Left ventricle myocardium inferior (tissue), 1 donor: ENCODE data around the gene SMG9. TPM values are rescaled to one million over a fixed set of nuclear protein-coding genes. Genes with fewer than 3 reads are reported as not detected.

Source experiments
- DNase-seq: peaks from one replicate; pipeline ENCODE4 v3.0.0-alpha.2; 2020
- H3K27ac ChIP-seq: fragments of 200-600 bp; replicated peaks from 2 replicates; pipeline ENCODE4 v1.8.0; 2021
- H3K27me3 ChIP-seq: fragments of 200-600 bp; 2 replicates; pipeline ENCODE4 v1.8.0; 2021; ENCODE audit warnings: low read depth
- H3K36me3 ChIP-seq: fragments of 200-600 bp; 2 replicates; pipeline ENCODE4 v1.8.0; 2021
- H3K4me1 ChIP-seq: fragments of 200-600 bp; 2 replicates; pipeline ENCODE4 v1.8.0; 2021
- H3K4me3 ChIP-seq: fragments of 200-600 bp; 2 replicates; pipeline ENCODE4 v1.8.0; 2021; ENCODE audit warnings: mild to moderate bottlenecking, moderate library complexity
- H3K9me3 ChIP-seq: fragments of 200-600 bp; replicated peaks from 2 replicates; pipeline ENCODE4 v1.8.0; 2021
- CTCF ChIP-seq: fragments of 200-600 bp; IDR thresholded peaks from 2 replicates; pipeline ENCODE4 v1.8.0; 2021; ENCODE audit warnings: antibody characterized with exemption, mild to moderate bottlenecking, borderline replicate concordance
- intact Hi-C: fragments of 100-400 bp; cut with micrococcal nuclease; formaldehyde crosslinking; loops from one replicate; pipeline ENCODE4 v1.11.0; 2022
- total RNA-seq: library from RNA; stranded (reverse); fragmentation: NEBNext Ultra II Directional; extraction: Animal tissue kit (Norgen Biotek cat#: 25700); gene quantifications from one replicate; pipeline ENCODE4 v1.2.1, GENCODE V29; 2021
- donor health status: DM: no; HTN: yes; CAD: no; lungs with severe emphysema.

SMG9 gene
- total RNA-seq, 1 donor from 2014 or later: 18.9 TPM

- Histone ChIP-seq H3K4me1 (peaks cover 18% of the 10 kb centered on the region), H3K27ac (no peak overlapping the region), H3K36me3 (peaks cover 83% of the 10 kb centered on the region), H3K27me3 (no peaks in the 10 kb centered on the region), H3K9me3 (no peaks in the 10 kb centered on the region), H3K4me3 (no peak overlapping the region)
- intact Hi-C loops: loop anchor here (5.0 kb wide), 1 partner anchor 35 kb away; the partner anchor contains the start of gene KCNN4
- TF ChIP-seq CTCF: no peak
- no peak for DNase-seq
Measured at GRCh38 chr19:43747557-43748204, 7.1 kb downstream of the SMG9 start.

- H3K4me3 ChIP-seq: no peak overlapping the region
- H3K9me3 ChIP-seq: no peaks in the 10 kb centered on the region
- H3K4me1 ChIP-seq: peaks cover 33% of the 10 kb centered on the region
- no peak overlapping the region for H3K27ac ChIP-seq
- intact Hi-C loops: no loop called here
- H3K36me3 ChIP-seq: peaks cover 90% of the 10 kb centered on the region
- TF ChIP-seq CTCF: no peak
- DNase-seq: no peak
- H3K27me3 ChIP-seq: no peaks in the 10 kb centered on the region
Measured at GRCh38 chr19:43743059-43743458, 11.7 kb downstream of the SMG9 start.

- no peak for TF ChIP-seq CTCF
- Histone ChIP-seq H3K4me3 (no peak overlapping the region), H3K9me3 (no peaks in the 10 kb centered on the region), H3K4me1 (peaks cover 33% of the 10 kb centered on the region), H3K27ac (peak overlapping the region; percentile 34), H3K27me3 (no peaks in the 10 kb centered on the region), H3K36me3 (peaks cover 90% of the 10 kb centered on the region)
- intact Hi-C loops: no loop called here
- no peak for DNase-seq
Measured at GRCh38 chr19:43741075-43741825, 13.5 kb downstream of the SMG9 start.

- H3K36me3 ChIP-seq: peaks cover 92% of the 10 kb centered on the region
- H3K27ac ChIP-seq: peak overlapping the region; percentile 22
Measured at GRCh38 chr19:43739439-43740235, 15.1 kb downstream of the SMG9 start.

More at GRCh38 chr19:43739439-43740235, 15.1 kb downstream of the SMG9 start:
- Histone ChIP-seq H3K9me3 (no peaks in the 10 kb centered on the region), H3K27me3 (no peaks in the 10 kb centered on the region), H3K4me3 (no peak overlapping the region), H3K4me1 (peaks cover 28% of the 10 kb centered on the region)
- intact Hi-C loops: no loop called here
- DNase-seq: no peak
- no peak for TF ChIP-seq CTCF
